Neural cell (in vitro differentiated cells): ENCODE data around the gene KMT2B. TPM values are rescaled to one million over a fixed set of nuclear protein-coding genes. Genes with fewer than 3 reads are reported as not detected.
A peak's percentile ranks its signal among the peaks of the same experiment; 100 is the strongest.

Experiments used
- H2AFZ ChIP-seq: fragments of 200-600, 300-800 bp; sonication (generic), shearing (Covaris generic); 2 replicates; pipeline ENCODE4 v1.6.0; 2014; ENCODE audit warnings: low read depth, mild to moderate bottlenecking, antibody characterized with exemption, low read length, moderate library complexity
- H3F3A ChIP-seq: fragments of 200-600 bp; shearing (Covaris generic); 2 replicates; pipeline ENCODE4 v1.6.1; 2016; ENCODE audit warnings: mild to moderate bottlenecking, moderate library complexity, mixed read lengths, antibody characterized with exemption, low read length; ENCODE audit not compliant: insufficient read depth, poor library complexity, severe bottlenecking
- H3K27ac ChIP-seq: fragments of 200-600, 300-800 bp; sonication (generic), shearing (Covaris generic); 2 replicates; pipeline ENCODE4 v1.5.1; 2014; ENCODE audit warnings: mild to moderate bottlenecking, low read length, moderate library complexity
- H3K27me3 ChIP-seq: fragments of 300-800, 200-600 bp; sonication (generic), shearing (Covaris generic); 2 replicates; pipeline ENCODE4 v1.6.0; 2014; ENCODE audit warnings: mild to moderate bottlenecking, low read depth, low read length, moderate library complexity; ENCODE audit not compliant: insufficient read depth
- H3K36me3 ChIP-seq: fragments of 300-800, 200-600 bp; sonication (generic), shearing (Covaris generic); 2 replicates; pipeline ENCODE4 v1.5.1; 2014; ENCODE audit warnings: mild to moderate bottlenecking, antibody characterized with exemption, low read length, moderate library complexity; ENCODE audit not compliant: insufficient read depth
- H3K4me2 ChIP-seq: fragments of 300-800, 200-600 bp; sonication (generic), shearing (Covaris generic); 2 replicates; pipeline ENCODE4 v1.6.0; 2014; ENCODE audit warnings: mild to moderate bottlenecking, low read length
- H3K4me3 ChIP-seq: fragments of 300-800, 200-600 bp; sonication (generic), shearing (Covaris generic); 2 replicates; pipeline ENCODE4 v1.5.1; 2014; ENCODE audit warnings: mild to moderate bottlenecking, low read length, moderate library complexity
- H3K79me2 ChIP-seq: fragments of 200-600 bp; shearing (Covaris generic); replicated peaks from 2 replicates; pipeline ENCODE4 v1.6.0; 2014; ENCODE audit warnings: mild to moderate bottlenecking, low read length, moderate library complexity; ENCODE audit not compliant: insufficient read depth
- H3K9ac ChIP-seq: fragments of 300-800, 200-600 bp; sonication (generic), shearing (Covaris generic); 2 replicates; pipeline ENCODE4 v1.6.1; 2016; ENCODE audit warnings: mild to moderate bottlenecking, low read length, mixed read lengths
- H3K9me2 ChIP-seq: fragments of 200-600 bp; shearing (Covaris generic); 2 replicates; pipeline ENCODE4 v1.6.1; 2016; ENCODE audit warnings: mild to moderate bottlenecking, low read length, mixed read lengths; ENCODE audit not compliant: insufficient read depth
- H3K9me3 ChIP-seq: fragments of 200-600, 300-800 bp; sonication (generic), shearing (Covaris generic); 2 replicates; pipeline ENCODE4 v1.6.1; 2016; ENCODE audit warnings: mild to moderate bottlenecking, mixed run types, low read length, moderate library complexity, mixed read lengths
- H4K20me1 ChIP-seq: fragments of 200-600 bp; shearing (Covaris generic); 2 replicates; pipeline ENCODE4 v1.6.1; 2016; ENCODE audit warnings: mild to moderate bottlenecking, mixed run types; ENCODE audit not compliant: insufficient read depth
- CTCF ChIP-seq: fragments of 450-650 bp; IDR thresholded peaks from 2 replicates; pipeline ENCODE4 v1.5.1; 2014; ENCODE audit warnings: antibody characterized with exemption, mild to moderate bottlenecking, moderate library complexity; ENCODE audit not compliant: poor library complexity, severe bottlenecking
- EP300 ChIP-seq: fragments of 450-650 bp; conservative IDR thresholded peaks from 2 replicates; pipeline ENCODE4 v1.6.1; 2014; ENCODE audit warnings: antibody characterized with exemption, mild to moderate bottlenecking, moderate library complexity; ENCODE audit not compliant: poor library complexity, severe bottlenecking
- EZH2 ChIP-seq: fragments of 200-600, 300-800 bp; shearing (Covaris generic), sonication (generic); IDR thresholded peaks from 2 replicates; pipeline ENCODE4 v1.6.1; 2014; ENCODE audit warnings: antibody characterized with exemption, low read length, borderline replicate concordance, mild to moderate bottlenecking; ENCODE audit not compliant: insufficient read depth, poor library complexity, severe bottlenecking
- MXI1 ChIP-seq: fragments of 450-650 bp; conservative IDR thresholded peaks from 2 replicates; pipeline ENCODE4 v1.6.1; 2014; ENCODE audit warnings: antibody characterized with exemption, mild to moderate bottlenecking; ENCODE audit not compliant: poor library complexity, severe bottlenecking
- POLR2AphosphoS5 ChIP-seq: IDR thresholded peaks from 2 replicates; pipeline ENCODE4 v1.6.1; 2012
- RAD21 ChIP-seq: fragments of 450-650 bp; conservative IDR thresholded peaks from 2 replicates; pipeline ENCODE4 v1.6.1; 2014; ENCODE audit warnings: antibody characterized with exemption, mild to moderate bottlenecking, moderate library complexity
- REST ChIP-seq: IDR thresholded peaks from 2 replicates; pipeline ENCODE4 v1.6.1; 2012; ENCODE audit warnings: borderline replicate concordance
- SMC3 ChIP-seq: fragments of 450-650 bp; conservative IDR thresholded peaks from 2 replicates; pipeline ENCODE4 v1.6.1; 2014; ENCODE audit warnings: antibody characterized with exemption, mild to moderate bottlenecking, moderate library complexity; ENCODE audit not compliant: poor library complexity
- TAF1 ChIP-seq: IDR thresholded peaks from 2 replicates; pipeline ENCODE4 v1.6.1; 2012; ENCODE audit warnings: low read depth
- polyA plus RNA-seq: library from polyadenylated mRNA; depleted of rRNA; stranded (reverse); fragments of >200 nt; gene quantifications from 2 replicates; pipeline ENCODE4 v1.2.3, GENCODE V29; 2014

Gene KMT2B
- polyA plus RNA-seq, 1 donor from 2014 or later: 15.8 TPM

- Histone ChIP-seq H3K4me3 (peak within 1 kb of the TSS; percentile 94), H3K27ac (peak within 1 kb of the TSS; percentile 98), H3K79me2 (peaks cover 22% of the 10 kb centered on the region), H2AFZ (peak within 1 kb of the TSS; percentile 71), H3K9ac (peak within 1 kb of the TSS; percentile 94), H3K9me2 (no peaks in the 10 kb centered on the region), H4K20me1 (no peaks in the 10 kb centered on the region), H3K4me2 (peak within 1 kb of the TSS; percentile 91), H3F3A (no peaks in the 10 kb centered on the region), H3K27me3 (no peaks in the 10 kb centered on the region), H3K9me3 (no peaks in the 10 kb centered on the region), H3K36me3 (no peaks in the 10 kb centered on the region)
- TF ChIP-seq CTCF (no peak), SMC3 (no peak), EP300 (no peak), EZH2 (no peak), RAD21 (no peak), POLR2AphosphoS5 (peak; percentile 82), TAF1 (no peak), MXI1 (peak; percentile 3), REST (no peak)
Measured at GRCh38 chr19:35745328-35746086, 27.7 kb downstream of the KMT2B start, which contains the start of the genes PSENEN and U2AF1L4. Gene PSENEN (plus strand): TSS chr19:35745651. CDS start chr19:35745931, 280 bp downstream. Gene U2AF1L4 (minus strand): TSS chr19:35745418. CDS start chr19:35745391, 27 bp downstream.

- H2AFZ ChIP-seq: peak overlapping the region; percentile 48
Measured at GRCh38 chr19:35746087-35746462, 28.3 kb downstream of the KMT2B start.

More at GRCh38 chr19:35746087-35746462, 28.3 kb downstream of the KMT2B start:
- TF ChIP-seq EP300 (no peak), EZH2 (no peak), RAD21 (no peak), REST (no peak), TAF1 (no peak), CTCF (no peak), SMC3 (no peak), MXI1 (no peak), POLR2AphosphoS5 (no peak)
- peak overlapping the region; percentile 81 for H3K9ac ChIP-seq
- no peaks in the 10 kb centered on the region for H4K20me1 ChIP-seq
- H3K79me2 ChIP-seq: peaks cover 22% of the 10 kb centered on the region
- no peaks in the 10 kb centered on the region for H3K36me3 ChIP-seq
- H3K4me3 ChIP-seq: peak overlapping the region; percentile 94
- peak overlapping the region; percentile 69 for H3K27ac ChIP-seq
- no peaks in the 10 kb centered on the region for H3F3A ChIP-seq
- H3K4me2 ChIP-seq: peak overlapping the region; percentile 91
- H3K27me3 ChIP-seq: no peaks in the 10 kb centered on the region
- no peaks in the 10 kb centered on the region for H3K9me2 ChIP-seq
- no peaks in the 10 kb centered on the region for H3K9me3 ChIP-seq
